HepG2 (cell line): Measurements from ENCODE around the gene SREBF1. TPM values are rescaled to one million over a fixed set of nuclear protein-coding genes. Genes with fewer than 3 reads are reported as not detected.

Experiments used
- BRF2 ChIP-seq: sonication (generic); formaldehyde crosslinking; IDR thresholded peaks from 2 replicates; pipeline ENCODE4 v1.8.1; 2022; ENCODE audit warnings: mild to moderate bottlenecking, missing genetic modification reagents
- CSRNP1 ChIP-seq: sonication (generic); formaldehyde crosslinking; IDR thresholded peaks from 2 replicates; pipeline ENCODE4 v1.8.1; 2023; ENCODE audit warnings: mild to moderate bottlenecking, missing genetic modification reagents
- FOXK2 ChIP-seq: fragments of 450-650 bp; IDR thresholded peaks from 2 replicates; pipeline ENCODE4 v1.6.1; 2016
- GABPA ChIP-seq, 2 experiments: IDR thresholded peaks; 2 replicates each; pipeline ENCODE4 v1.6.1; 2011 to 2016; ENCODE audit warnings: low read depth in 2 of 2, low read length in 1 of 2, missing biosample characterization in 1 of 2, missing genetic modification characterization in 1 of 2
- SP140L ChIP-seq: sonication (generic); formaldehyde crosslinking; IDR thresholded peaks from 2 replicates; pipeline ENCODE4 v1.4.0; 2020; ENCODE audit warnings: missing genetic modification reagents, borderline replicate concordance
- SP4 ChIP-seq: sonication (generic); formaldehyde crosslinking; IDR thresholded peaks from 2 replicates; pipeline ENCODE4 v1.8.1; 2023; ENCODE audit warnings: mild to moderate bottlenecking, missing genetic modification reagents
- SP5 ChIP-seq: IDR thresholded peaks from 2 replicates; pipeline ENCODE4 v1.6.1; 2016; ENCODE audit warnings: low read depth, borderline replicate concordance
- THAP9 ChIP-seq: sonication (generic); formaldehyde crosslinking; IDR thresholded peaks from 2 replicates; pipeline ENCODE4; 2020; ENCODE audit warnings: missing genetic modification reagents, mild to moderate bottlenecking, borderline replicate concordance
- ZBTB46 ChIP-seq: sonication (generic); formaldehyde crosslinking; IDR thresholded peaks from 2 replicates; pipeline ENCODE4 v1.4.0; 2020; ENCODE audit warnings: mild to moderate bottlenecking, missing genetic modification reagents, borderline replicate concordance
- ZFP36 ChIP-seq: fragments of 150-350 bp; IDR thresholded peaks from 2 replicates; pipeline ENCODE4 v1.6.1; 2018; ENCODE audit warnings: borderline replicate concordance, low read length, low read depth; ENCODE audit not compliant: partially characterized antibody
- ZNF275 ChIP-seq: sonication (generic); formaldehyde crosslinking; IDR thresholded peaks from 2 replicates; pipeline ENCODE4 v1.8.0; 2022; ENCODE audit warnings: missing genetic modification reagents, mild to moderate bottlenecking, inconsistent platforms, borderline replicate concordance
- ZNF333 ChIP-seq: sonication (generic); formaldehyde crosslinking; IDR thresholded peaks from 2 replicates; pipeline ENCODE4 v1.4.0; 2020; ENCODE audit warnings: mild to moderate bottlenecking, missing genetic modification reagents, borderline replicate concordance
- ZNF543 ChIP-seq: sonication (generic); formaldehyde crosslinking; IDR thresholded peaks from 2 replicates; pipeline ENCODE4 v1.4.0; 2020; ENCODE audit warnings: mild to moderate bottlenecking, missing genetic modification reagents
- ZNF746 ChIP-seq: sonication (generic); formaldehyde crosslinking; IDR thresholded peaks from 2 replicates; pipeline ENCODE4 v1.8.0; 2022; ENCODE audit warnings: mild to moderate bottlenecking, missing genetic modification reagents
- ZNF788 ChIP-seq: sonication (generic); formaldehyde crosslinking; IDR thresholded peaks from 2 replicates; pipeline ENCODE4 v1.5.0; 2020; ENCODE audit warnings: mild to moderate bottlenecking, missing genetic modification reagents, borderline replicate concordance
- ZUFSP ChIP-seq: sonication (generic); formaldehyde crosslinking; IDR thresholded peaks from 2 replicates; pipeline ENCODE4 v1.9.0; 2021; ENCODE audit warnings: missing genetic modification reagents, mild to moderate bottlenecking, borderline replicate concordance
- polyA plus RNA-seq, 8 experiments: library from polyadenylated mRNA; depleted of rRNA in 3 of 8; stranded (reverse) in 7 of 8; unstranded in 1 of 8; fragments of >200 nt; fragmentation: Illumina TruSeq in 4 of 8; extraction: Trizol in 4 of 8; gene quantifications; 2 replicates each; pipeline versions ENCODE4 v1.2.1 to v1.2.3, GENCODE V29; 2011 to 2016; ENCODE audit warnings: low read depth in 4 of 8, missing spikeins in 1 of 8, mixed read lengths in 1 of 8; ENCODE audit not compliant: insufficient read depth in 1 of 8
- total RNA-seq, 5 experiments: library from RNA; depleted of rRNA; stranded (reverse); fragments of >200 nt; fragmentation: Illumina TruSeq; extraction: Trizol; gene quantifications; 2 replicates each; pipeline ENCODE4 v1.2.3, GENCODE V29; 2016; ENCODE audit warnings: low read depth in 1 of 5

Gene SREBF1
- total and polyA plus RNA-seq, 2 of the 13 experiments (the other 11 are each of a cell fraction or from before 2014, with no cell fraction given): 34.3 to 38.0 TPM

GRCh38 chr17:17812211-17813054 is 24.4 kb downstream of the SREBF1 start (continued):
- TF ChIP-seq FOXK2: no peak
- peak; percentile 47; the same call in 1 of the 2 replicates for TF ChIP-seq ZNF788 (CRISPR knock-in tag)
- TF ChIP-seq SP140L (CRISPR knock-in tag): no peak
- TF ChIP-seq ZFP36: no peak
- TF ChIP-seq GABPA (IDR thresholded peaks at IDR 0.05; ENCODE audit: low read depth, low read length): no peak
- no peak for TF ChIP-seq GABPA (CRISPR knock-in tag; IDR thresholded peaks at IDR 0.05; ENCODE audit: low read depth)
- no peak for TF ChIP-seq ZNF333 (CRISPR knock-in tag)
- no peak for TF ChIP-seq ZNF543
- TF ChIP-seq SP5 (CRISPR knock-in tag): no peak
- no peak for TF ChIP-seq THAP9 (CRISPR knock-in tag)
- no peak for TF ChIP-seq ZUFSP
- no peak for TF ChIP-seq ZNF275 (CRISPR knock-in tag)
- no peak for TF ChIP-seq SP4 (CRISPR knock-in tag)
- TF ChIP-seq ZNF746 (CRISPR knock-in tag): 0 out of 2 replicates have a peak, but pooled peaks have one; percentile 37
- TF ChIP-seq CSRNP1 (CRISPR knock-in tag): no peak
- no peak for TF ChIP-seq ZBTB46 (CRISPR knock-in tag)
- TF ChIP-seq BRF2 (CRISPR knock-in tag): peak; percentile 53; the same call in 1 of the 2 replicates
